Stimulated activated CD8-positive, alpha-beta memory T cell treated with anti-CD3 and anti-CD28 coated beads, Interleukin-12 subunit alpha, Interleukin-12 subunit beta, amount 100 ng/mL, for 24 hours (primary cell): ENCODE data around the gene GID4.
"Not testable (repeated sequence)": the region's sequence is repeated elsewhere in the genome, so short reads cannot be mapped to it uniquely, and the experiment has no call there.

Experiments used
- DNase-seq: peaks from one replicate; pipeline ENCODE4 v3.0.0-alpha.2; 2020; ENCODE audit errors: extremely low read depth

Gene GID4

GRCh38 chr17:18038861-18039534 lies at the start of gene GID4, which contains the start of gene ATPAF2:
GID4 (plus strand) TSS chr17:18039408; CDS start chr17:18039465, 57 bp downstream.
ATPAF2 (minus strand) TSS chr17:18039168; CDS start chr17:18039013, 155 bp downstream.
- DNase-seq, result peak; percentile 100

GRCh38 chr17:17989618-17990017 lies 49.6 kb upstream of the GID4 start:
- DNase-seq, result no peak

GRCh38 chr17:17990282-17990681 lies 48.9 kb upstream of the GID4 start:
- no peak for DNase-seq

GRCh38 chr17:17993366-17993765 lies 45.8 kb upstream of the GID4 start:
- no peak for DNase-seq

DNA sequence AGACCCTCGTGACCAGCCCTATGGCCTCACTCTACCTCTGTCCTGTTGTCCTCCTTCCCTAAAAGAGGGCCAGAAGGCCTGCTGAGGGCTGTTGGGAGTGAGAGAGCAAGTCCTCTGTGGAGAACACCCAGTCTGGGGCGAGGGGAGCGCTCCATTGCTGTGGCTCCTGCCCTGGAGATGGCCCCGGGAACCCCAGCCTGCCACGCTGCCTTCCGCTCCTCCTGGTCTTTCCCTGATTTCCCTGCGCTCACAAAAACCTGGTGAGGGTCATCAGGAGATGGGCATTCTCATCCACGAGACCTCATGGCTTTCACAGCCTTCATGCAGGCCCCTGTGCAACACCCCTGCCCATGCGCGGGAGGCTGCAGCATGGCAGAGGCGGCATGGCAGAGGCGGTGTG lies 45.4 kb upstream of the GID4 start:
- DNase-seq, result no peak

- no peak for DNase-seq
Observed at GRCh38 chr17:17994271-17995069, 44.7 kb upstream of the GID4 start.

GRCh38 chr17:17995887-17996286 lies 43.3 kb upstream of the GID4 start:
- not testable (repeated sequence) for DNase-seq

GRCh38 chr17:17998934-17999333 lies 40.3 kb upstream of the GID4 start:
- DNase-seq, result no peak

DNA sequence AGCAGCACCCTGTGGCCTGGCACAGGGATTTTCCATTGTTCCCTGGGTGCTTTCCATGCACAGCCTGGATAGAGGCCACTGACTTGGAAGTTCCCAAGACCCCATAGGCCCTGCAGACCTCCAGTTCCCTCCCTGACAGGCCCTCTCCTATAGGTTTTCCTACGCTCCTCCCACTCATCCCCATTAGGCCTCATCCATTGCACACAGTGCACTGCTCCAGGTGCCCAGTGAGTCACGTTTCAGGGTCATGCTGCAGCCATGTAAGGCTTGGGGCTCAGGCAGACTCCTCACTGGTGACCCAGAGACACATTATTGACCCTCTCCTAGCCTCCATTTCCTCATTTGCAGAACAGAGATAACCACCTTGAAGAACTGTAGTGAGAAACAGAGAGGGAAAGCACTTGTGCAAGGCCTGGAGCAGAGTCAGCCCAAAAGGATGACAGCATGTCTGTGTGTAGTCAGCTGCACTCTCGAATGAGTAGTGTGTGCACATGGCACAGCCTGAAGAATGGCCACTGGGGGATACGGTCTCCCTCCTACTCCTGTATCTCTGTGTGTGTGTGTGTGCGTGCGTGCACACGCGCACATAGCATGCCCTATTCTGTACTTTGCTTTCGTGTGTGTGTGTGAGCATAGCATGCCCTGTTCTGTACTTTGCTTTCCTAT lies 39.7 kb upstream of the GID4 start:
- no peak for DNase-seq

DNA sequence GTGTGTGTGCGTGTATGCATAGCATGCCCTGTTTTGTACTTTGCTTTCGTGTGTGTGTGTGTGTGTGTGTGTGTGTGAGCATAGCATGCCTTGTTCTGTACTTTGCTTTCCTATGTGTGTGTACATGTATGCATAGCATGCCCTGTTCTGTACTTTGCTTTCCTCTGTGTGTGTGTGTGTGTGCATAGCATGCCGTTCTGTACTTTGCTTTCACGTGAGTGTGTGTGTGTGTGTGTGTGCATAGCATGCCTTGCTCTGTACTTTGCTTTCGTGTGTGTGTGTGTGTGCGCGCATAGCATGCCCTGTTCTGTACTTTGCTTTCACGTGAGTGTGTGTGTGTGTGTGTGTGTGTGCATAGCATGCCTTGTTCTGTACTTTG lies 39.2 kb upstream of the GID4 start:
- no peak for DNase-seq

DNA sequence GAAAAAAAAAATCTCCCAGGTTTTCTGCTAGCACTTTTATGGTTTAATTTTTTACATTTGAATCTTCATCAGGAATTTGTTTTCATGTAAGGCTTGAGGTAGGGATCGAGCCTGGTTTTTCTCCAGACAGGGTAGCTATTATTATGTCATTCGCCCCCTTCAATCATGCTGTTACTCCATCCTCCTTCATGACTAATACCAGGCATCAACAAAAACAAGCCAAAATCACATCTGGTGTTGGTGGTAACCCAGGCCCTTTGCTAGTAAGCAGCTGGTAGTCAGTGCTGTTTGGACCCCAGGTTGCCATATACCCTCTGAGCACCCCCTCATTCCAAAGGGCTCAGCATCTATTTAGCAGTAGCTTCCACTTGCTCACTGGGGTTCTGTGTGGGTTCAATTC lies 37.0 kb upstream of the GID4 start:
- DNase-seq, result no peak

GRCh38 chr17:18004345-18004744 lies 34.9 kb upstream of the GID4 start:
- DNase-seq, result no peak

DNA sequence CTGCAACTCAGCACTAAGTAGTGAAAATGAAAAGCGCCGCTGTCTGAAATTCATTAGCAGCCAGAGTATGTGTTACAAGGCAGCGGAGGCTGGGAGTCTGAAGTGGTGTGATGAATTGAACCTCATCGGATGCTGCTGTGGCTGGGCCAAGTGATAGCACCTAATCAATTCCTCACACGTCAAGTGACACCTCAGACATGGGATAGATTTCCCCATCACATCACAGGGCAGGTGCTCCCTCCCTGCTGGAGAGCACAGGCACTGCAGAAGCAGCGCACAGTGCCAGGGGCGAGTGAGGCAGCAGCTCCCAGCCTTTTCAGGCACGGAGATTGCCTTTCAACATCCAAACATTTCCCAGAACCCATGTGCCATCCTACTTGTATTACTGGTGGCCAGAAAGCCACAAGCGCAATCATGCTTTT lies 34.3 kb upstream of the GID4 start:
- no peak for DNase-seq

GRCh38 chr17:18005496-18005895 lies 33.7 kb upstream of the GID4 start:
- no peak for DNase-seq

DNA sequence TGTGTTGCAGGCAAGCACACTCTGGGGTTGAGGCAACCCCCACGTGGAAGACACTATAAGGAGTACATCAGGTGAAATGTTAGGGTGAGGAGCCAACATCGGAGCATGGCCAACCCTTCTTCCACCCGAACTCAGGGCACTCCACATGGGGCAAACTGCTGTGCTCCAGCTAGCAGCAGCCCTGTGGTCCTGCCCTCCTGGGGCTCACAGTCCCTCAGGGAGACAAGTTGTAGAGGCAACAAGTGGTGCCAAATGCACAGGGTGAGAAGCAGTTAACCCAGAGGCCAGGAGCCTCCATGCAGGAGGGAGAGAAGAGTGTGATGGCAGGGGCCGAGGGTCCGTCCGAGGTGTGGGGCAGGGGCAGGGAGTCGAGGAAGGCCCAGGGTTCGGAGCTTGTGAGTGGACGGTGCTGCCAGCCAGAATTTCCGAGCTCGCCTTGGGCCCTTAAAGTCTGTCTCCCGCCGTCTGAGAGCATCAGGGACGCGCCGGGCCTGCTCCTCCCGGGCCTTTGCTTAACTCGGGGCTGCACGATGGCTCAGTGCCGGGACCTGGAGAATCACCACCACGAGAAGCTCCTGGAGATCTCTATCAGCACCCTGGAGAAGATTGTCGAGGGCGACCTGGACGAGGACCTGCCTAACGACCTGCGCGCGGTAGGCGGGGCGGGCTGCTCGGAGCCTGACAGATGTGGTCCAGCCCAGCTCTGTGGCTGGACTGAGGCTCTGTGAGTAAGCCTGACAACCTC lies 32.5 kb upstream of the GID4 start:
- DNase-seq, result no peak

DNA sequence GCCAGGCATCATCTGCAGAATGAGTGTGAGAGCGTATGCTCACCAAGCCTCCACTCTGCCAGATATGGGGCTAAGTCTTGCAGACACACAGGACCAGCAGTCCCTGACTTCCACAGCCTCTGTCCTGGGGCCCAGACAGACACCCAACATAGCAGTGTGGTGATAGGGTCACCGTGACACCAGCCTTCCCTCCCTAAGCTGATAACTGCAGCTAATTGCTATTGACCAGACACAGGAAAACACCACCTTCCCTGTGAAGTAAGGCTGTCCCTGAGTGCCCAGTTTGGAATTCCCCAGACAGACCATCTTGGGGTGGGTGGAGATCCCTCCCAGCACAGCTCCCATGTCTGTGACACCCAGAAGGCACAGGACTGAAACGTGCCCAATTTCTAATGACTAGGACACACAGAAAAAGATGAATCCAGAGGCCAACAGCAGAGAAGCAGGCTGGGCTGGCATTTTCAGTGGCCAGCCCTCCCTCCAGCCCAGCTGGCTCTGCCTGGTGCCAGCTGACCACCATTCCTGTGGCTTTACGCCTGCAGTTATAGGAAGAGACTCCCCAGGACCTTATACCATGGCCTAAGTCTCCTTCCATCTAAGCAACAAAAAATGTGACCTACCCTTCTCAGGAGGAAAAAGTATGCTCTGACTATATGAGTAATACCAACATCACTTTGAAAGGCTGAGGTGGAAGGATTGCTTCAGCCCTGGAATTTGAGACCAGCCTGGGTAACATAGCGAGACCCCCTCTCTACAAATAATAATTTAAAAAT lies 30.5 kb upstream of the GID4 start:
- no peak for DNase-seq

GRCh38 chr17:18009609-18010420 lies 29.4 kb upstream of the GID4 start:
- no peak for DNase-seq

GRCh38 chr17:18011286-18011685 lies 27.9 kb upstream of the GID4 start:
- no peak for DNase-seq

DNA sequence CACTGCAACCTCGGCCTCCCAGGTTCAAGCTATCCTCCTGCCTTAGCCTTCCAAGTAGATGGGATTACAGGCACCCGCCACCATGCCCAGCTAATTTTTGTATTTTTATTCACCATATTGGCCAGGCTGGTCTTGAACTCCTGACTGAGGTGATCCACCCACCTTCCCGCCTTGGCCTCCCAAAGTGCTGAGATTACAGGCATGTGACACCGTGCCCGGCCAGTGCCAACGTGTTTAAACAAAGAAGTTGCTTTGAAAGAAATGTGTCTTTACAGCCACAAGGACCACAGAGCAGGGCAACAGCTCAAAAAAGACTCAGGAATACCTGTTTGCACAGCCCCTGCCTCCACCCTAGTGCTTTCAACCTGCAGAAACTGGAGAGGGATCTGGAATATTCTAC lies 25.2 kb upstream of the GID4 start:
- DNase-seq, result no peak

DNA sequence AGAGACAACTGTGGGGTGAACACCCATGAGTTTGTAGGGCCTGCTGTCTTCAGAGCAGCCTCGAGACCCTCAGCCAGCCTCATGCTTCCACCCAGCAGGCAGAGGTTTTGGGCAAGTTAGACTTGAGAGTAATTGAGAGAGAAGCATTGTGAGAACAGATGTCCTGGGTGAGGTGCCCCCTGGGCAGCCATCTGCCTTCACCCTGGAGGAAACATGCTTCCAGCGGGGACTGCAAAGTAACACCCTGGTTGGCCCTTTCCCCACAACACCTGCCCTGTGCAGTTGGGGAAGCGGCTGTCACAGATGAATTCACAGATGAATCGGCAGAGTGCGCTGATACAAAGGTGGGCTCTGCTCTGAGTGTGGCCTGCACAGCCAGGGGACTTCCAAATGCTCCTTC lies 23.6 kb upstream of the GID4 start:
- DNase-seq, result no peak
